T-cell (primary cell): ENCODE results near the gene DNAI1. TPM values are rescaled to one million over a fixed set of nuclear protein-coding genes. Genes with fewer than 3 reads are reported as not detected.

Experiments used
- ATAC-seq, 4 experiments: fragments of 200-7000 bp in 3 of 4; fragments of 150-1000 bp in 1 of 4; cut with Tn5 transposase; replicated peaks in 1 of 4; 1 replicate in 3 of 4; 2 replicates in 1 of 4; pipeline ENCODE4 v1.10.0; 2021; ENCODE audit warnings: moderate library complexity in 3 of 4, mild to moderate bottlenecking in 2 of 4, moderate number of reproducible peaks in 1 of 4
- CTCF ChIA-PET, 2 donors: fragments of 300-600 bp; sonication (Branson Sonifier 250); formaldehyde crosslinking; loops; one replicate each; lab custom pipeline; 2022; ENCODE audit warnings: antibody characterized with exemption in 2 of 2; lab: Charles Lee
- POLR2A ChIA-PET, 2 donors: fragments of 300-600 bp; sonication (Branson Sonifier 250); formaldehyde crosslinking; loops; one replicate each; lab custom pipeline; 2022; ENCODE audit warnings: antibody characterized with exemption in 2 of 2; lab: Charles Lee
- DNase-seq, 35 experiments: peaks; one replicate each; pipeline versions ENCODE4 v3.0.0 to v3.0.0-alpha.2; 2013 to 2023
- H3K27ac ChIP-seq: one replicate; pipeline ENCODE4 v1.5.1; 2013; ENCODE audit warnings: low read length
- H3K27me3 ChIP-seq, 2 experiments: replicated peaks in 1 of 2; 1 replicate in 1 of 2; 2 replicates in 1 of 2; pipeline versions ENCODE4 v1.6.1 to v1.7.0; 2013; ENCODE audit warnings: low read length in 1 of 2, mixed read lengths in 1 of 2; ENCODE audit not compliant: control insufficient read depth in 2 of 2, insufficient read depth in 2 of 2; ENCODE audit errors: extremely low read depth in 1 of 2
- H3K36me3 ChIP-seq, 2 donors: 1 replicate in 1 of 2; 2 replicates in 1 of 2; pipeline versions ENCODE4 v1.6.1 to v1.7.0; 2013; ENCODE audit warnings: low read length in 1 of 2; ENCODE audit not compliant: control insufficient read depth in 2 of 2, insufficient read depth in 1 of 2; ENCODE audit errors: extremely low read depth in 1 of 2
- H3K4me1 ChIP-seq, 2 experiments: 1 replicate in 1 of 2; 2 replicates in 1 of 2; pipeline versions ENCODE4 v1.6.1 to v1.7.0; 2013; ENCODE audit warnings: low read length in 2 of 2, mixed read lengths in 1 of 2; ENCODE audit not compliant: insufficient read depth in 2 of 2, control insufficient read depth in 1 of 2; ENCODE audit errors: extremely low read depth in 1 of 2
- H3K4me3 ChIP-seq, 2 donors: 1 replicate in 1 of 2; 2 replicates in 1 of 2; pipeline versions ENCODE4 v1.5.1 to v1.7.0; 2013; ENCODE audit warnings: mild to moderate bottlenecking in 2 of 2, low read length in 1 of 2, moderate library complexity in 1 of 2; ENCODE audit not compliant: control insufficient read depth in 1 of 2; ENCODE audit errors: extremely low read depth in 1 of 2
- H3K9me3 ChIP-seq: 2 replicates; pipeline ENCODE4 v1.7.0; 2013
- H3K27ac Mint-ChIP-seq, 2 donors: one replicate each; pipeline ENCODE4 v1.8.0; 2020 to 2021; ENCODE audit warnings: mild to moderate bottlenecking in 2 of 2, mixed read lengths in 2 of 2
- H3K27me3 Mint-ChIP-seq, 2 donors: one replicate each; pipeline ENCODE4 v1.8.0; 2021 to 2022; ENCODE audit warnings: mixed read lengths in 2 of 2
- H3K36me3 Mint-ChIP-seq: one replicate; pipeline ENCODE4 v1.8.0; 2021; ENCODE audit warnings: mixed read lengths
- H3K4me1 Mint-ChIP-seq, 3 donors: one replicate each; pipeline ENCODE4 v1.8.0; 2020 to 2022; ENCODE audit warnings: mixed read lengths in 3 of 3, mild to moderate bottlenecking in 1 of 3
- H3K4me3 Mint-ChIP-seq, 3 donors: one replicate each; pipeline ENCODE4 v1.8.0; 2020 to 2022; ENCODE audit warnings: mild to moderate bottlenecking in 3 of 3, mixed read lengths in 3 of 3, moderate library complexity in 3 of 3
- H3K9me3 Mint-ChIP-seq, 3 donors: one replicate each; pipeline ENCODE4 v1.8.0; 2020 to 2022; ENCODE audit warnings: mixed read lengths in 3 of 3
- WGBS: methylation state at CpG from one replicate; pipeline ENCODE4 v1.1.5; 2013; ENCODE audit warnings: missing lambda C conversion rate; ENCODE audit not compliant: insufficient coverage; 5-methylcytosine and 5-hydroxymethylcytosine counted together
- total RNA-seq, 35 experiments: library from RNA in 6 of 35; stranded (reverse) in 6 of 35; fragments of 120-200 nt in 1 of 35; gene quantifications; one replicate each; pipeline versions ENCODE4 v1.2.1 to v1.2.4 and lab custom pipeline; 2013 to 2026

The DNAI1 gene
- total RNA-seq, 5 donors from 2014 or later (not counting 1 experiment from before 2014, with no cell fraction given): not detected

DNA sequence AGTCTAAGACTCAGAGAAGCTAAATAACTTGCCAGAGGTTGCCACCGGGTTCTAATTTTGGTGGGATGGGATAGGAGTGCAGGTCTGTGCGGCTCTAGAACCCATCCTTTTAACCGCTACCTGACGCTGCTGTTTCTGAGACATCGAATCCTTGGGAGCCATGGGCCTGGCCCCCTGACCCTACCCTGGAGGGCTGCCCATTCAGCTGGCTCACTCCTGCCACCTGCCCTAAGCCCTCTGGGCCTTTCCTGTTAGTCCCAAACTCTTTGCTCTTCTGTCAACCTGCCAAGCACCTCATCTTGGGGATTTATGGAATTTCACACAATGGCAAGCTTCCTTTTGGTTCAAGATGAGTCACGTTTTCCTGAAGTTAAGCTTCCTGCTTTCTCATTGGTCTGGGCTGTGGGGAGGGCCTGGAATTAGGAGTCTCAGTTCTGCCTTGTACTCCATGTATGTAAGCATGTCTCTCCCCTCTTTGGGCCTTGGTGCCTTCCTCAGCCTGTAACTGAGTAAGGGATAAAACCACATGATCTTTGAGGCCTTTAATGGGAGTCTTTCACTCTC is 37.6 kb downstream of the DNAI1 start:
- ATAC-seq: no peak
- Mint-ChIP-seq H3K27me3 (peaks cover 20 to 21% of the 10 kb centered on the region in 2 donors), H3K27ac (no peak overlapping the region), H3K4me3 (no peak overlapping the region), H3K9me3 (no peaks in the 10 kb centered on the region), H3K36me3 (no peaks in the 10 kb centered on the region), H3K4me1 (no peaks in the 10 kb centered on the region)
- no peak for DNase-seq
- 94% methylated on average over 3 of the region's 6 CpGs for WGBS
- no peak overlapping the region for H3K27ac ChIP-seq
- ChIA-PET POLR2A (no interaction called here), CTCF (interaction anchor here (0.6 to 1.4 kb wide), 4 partner anchors 58 to 767 kb away, joined by 3 read pairs; no protein-coding TSS in a partner anchor)
- H3K27me3 ChIP-seq: peaks cover 2 to 11% of the 10 kb centered on the region in 2 experiments
- no peaks in the 10 kb centered on the region for H3K9me3 ChIP-seq
- no peak overlapping the region for H3K4me3 ChIP-seq
- H3K36me3 ChIP-seq: no peaks in the 10 kb centered on the region
- peaks cover 0 to 2% of the 10 kb centered on the region in 2 experiments for H3K4me1 ChIP-seq

DNA sequence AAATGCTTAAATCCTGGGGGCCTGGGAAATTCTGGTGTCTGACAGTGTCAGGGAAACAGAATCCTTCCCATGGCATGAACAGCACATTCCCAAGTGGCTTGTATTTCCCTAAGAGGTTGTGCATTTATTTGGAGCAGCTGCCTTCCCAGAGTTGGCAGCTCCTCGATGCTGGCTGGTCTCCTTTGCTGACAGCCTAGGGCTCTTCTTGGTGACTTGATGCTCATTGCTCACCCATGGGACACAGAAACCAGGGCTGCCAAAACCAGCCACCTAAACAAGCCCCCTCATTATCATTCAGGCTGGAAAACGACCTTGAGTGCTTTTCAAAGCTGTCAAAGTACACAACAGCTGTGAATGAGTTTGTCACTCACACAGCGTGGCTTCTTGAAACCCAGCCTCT is 39.9 kb downstream of the DNAI1 start:
- ChIA-PET CTCF (interaction anchor here in 1 of 2 donors (1.2 kb wide), 1 partner anchor 60 kb away, joined by 4 read pairs; no protein-coding TSS in a partner anchor), POLR2A (no interaction called here)
- H3K36me3 Mint-ChIP-seq: no peaks in the 10 kb centered on the region
- no peaks in the 10 kb centered on the region for H3K9me3 Mint-ChIP-seq
- H3K27ac Mint-ChIP-seq: no peak overlapping the region
- H3K4me3 Mint-ChIP-seq: no peak overlapping the region
- H3K9me3 ChIP-seq: no peaks in the 10 kb centered on the region
- H3K4me3 ChIP-seq: no peak overlapping the region
- H3K27ac ChIP-seq: no peak overlapping the region
- DNase-seq: no peak
- H3K36me3 ChIP-seq: no peaks in the 10 kb centered on the region
- peaks cover 0 to 8% of the 10 kb centered on the region in 2 experiments for H3K27me3 ChIP-seq
- H3K27me3 Mint-ChIP-seq: peaks cover 4 to 14% of the 10 kb centered on the region in 2 donors
- peaks cover 0 to 2% of the 10 kb centered on the region in 2 experiments for H3K4me1 ChIP-seq
- H3K4me1 Mint-ChIP-seq: no peaks in the 10 kb centered on the region
- no peak for ATAC-seq
- 25% methylated on average over 2 of the region's 3 CpGs for WGBS

DNA sequence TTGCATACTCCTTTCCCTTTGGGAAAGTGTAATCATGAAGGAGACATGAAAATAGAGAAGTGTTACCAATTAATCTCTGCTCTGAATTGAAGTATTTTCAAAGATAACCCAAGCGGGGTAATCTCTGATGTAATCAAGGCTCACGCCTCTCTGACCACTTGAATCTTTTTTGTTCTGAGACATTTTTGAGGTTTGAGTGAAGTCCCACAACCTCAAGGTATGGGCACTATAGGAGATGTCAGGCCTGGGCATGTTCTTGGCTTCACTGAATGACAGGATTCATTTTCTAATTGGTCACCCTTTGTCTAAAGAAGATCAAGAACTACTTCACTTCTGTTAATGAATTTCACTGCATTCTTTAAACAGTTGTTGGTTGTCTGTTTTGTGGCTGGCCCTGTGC is 40.5 kb downstream of the DNAI1 start:
- Histone ChIP-seq H3K4me3 (no peak overlapping the region), H3K36me3 (no peaks in the 10 kb centered on the region), H3K4me1 (peaks cover 0 to 2% of the 10 kb centered on the region in 2 experiments), H3K9me3 (no peaks in the 10 kb centered on the region), H3K27me3 (peaks cover 0 to 8% of the 10 kb centered on the region in 2 experiments), H3K27ac (no peak overlapping the region)
- no peak for ATAC-seq
- H3K27ac Mint-ChIP-seq: no peak overlapping the region
- no peaks in the 10 kb centered on the region for H3K9me3 Mint-ChIP-seq
- H3K36me3 Mint-ChIP-seq: no peaks in the 10 kb centered on the region
- H3K4me3 Mint-ChIP-seq: no peak overlapping the region
- ChIA-PET POLR2A (no interaction called here), CTCF (interaction anchor here in 1 of 2 donors (1.2 kb wide), 1 partner anchor 61 kb away, joined by 4 read pairs; no protein-coding TSS in a partner anchor)
- H3K4me1 Mint-ChIP-seq: no peaks in the 10 kb centered on the region
- peaks cover 0 to 12% of the 10 kb centered on the region in 2 donors for H3K27me3 Mint-ChIP-seq
- WGBS: no CpG with 5 or more reads among the region's 2 CpGs
- DNase-seq: no peak

DNA sequence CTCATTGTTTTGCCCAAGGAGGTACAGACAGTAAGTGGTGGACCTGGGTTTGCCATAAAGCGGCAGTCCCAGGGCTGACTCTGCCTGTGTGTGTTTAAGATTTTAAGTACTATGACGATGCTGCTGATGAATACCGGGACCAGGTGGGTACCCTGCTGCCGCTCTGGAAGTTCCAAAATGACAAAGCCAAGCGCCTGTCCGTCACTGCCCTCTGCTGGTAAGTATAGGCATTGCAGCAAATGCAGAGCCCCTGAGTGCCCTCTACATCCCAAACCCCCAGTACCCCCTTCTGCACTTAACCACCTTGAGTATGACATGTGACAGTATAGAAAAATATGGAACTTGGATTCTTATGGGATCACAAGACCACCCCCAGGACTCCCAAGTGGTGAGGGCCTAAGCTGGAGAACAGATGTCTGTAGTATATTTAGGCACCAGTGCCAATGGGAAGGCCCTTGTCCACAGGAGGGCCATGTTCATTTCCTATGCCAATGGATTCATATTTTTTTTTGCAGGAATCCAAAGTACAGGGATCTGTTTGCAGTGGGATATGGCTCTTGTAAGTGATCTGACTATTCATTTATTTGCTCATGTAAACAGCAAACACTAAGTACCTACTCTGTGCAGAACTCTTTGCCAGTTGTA is 42.1 kb downstream of the DNAI1 start:
- H3K27me3 Mint-ChIP-seq: peaks cover 0 to 12% of the 10 kb centered on the region in 2 donors
- ChIA-PET CTCF (interaction anchor here (0.6 to 2.5 kb wide), 10 partner anchors 9 to 169 kb away, joined by 3 to 11 read pairs (median 4); no protein-coding TSS in a partner anchor), POLR2A (no interaction called here)
- Histone ChIP-seq H3K4me3 (no peak overlapping the region), H3K4me1 (peaks cover 0 to 2% of the 10 kb centered on the region in 2 experiments), H3K27me3 (peaks cover 0 to 5% of the 10 kb centered on the region in 2 experiments), H3K36me3 (no peaks in the 10 kb centered on the region), H3K27ac (no peak overlapping the region), H3K9me3 (no peaks in the 10 kb centered on the region)
- no peaks in the 10 kb centered on the region for H3K36me3 Mint-ChIP-seq
- WGBS: 0% methylated on average over 1 of the region's 6 CpGs
- DNase-seq (peak; percentile 24 to 80 (median 59)), ATAC-seq (peak; percentile 69 to 81 (median 75))
- no peak overlapping the region for H3K4me3 Mint-ChIP-seq
- H3K27ac Mint-ChIP-seq: no peak overlapping the region
- H3K9me3 Mint-ChIP-seq: no peaks in the 10 kb centered on the region
- H3K4me1 Mint-ChIP-seq: no peaks in the 10 kb centered on the region

DNA sequence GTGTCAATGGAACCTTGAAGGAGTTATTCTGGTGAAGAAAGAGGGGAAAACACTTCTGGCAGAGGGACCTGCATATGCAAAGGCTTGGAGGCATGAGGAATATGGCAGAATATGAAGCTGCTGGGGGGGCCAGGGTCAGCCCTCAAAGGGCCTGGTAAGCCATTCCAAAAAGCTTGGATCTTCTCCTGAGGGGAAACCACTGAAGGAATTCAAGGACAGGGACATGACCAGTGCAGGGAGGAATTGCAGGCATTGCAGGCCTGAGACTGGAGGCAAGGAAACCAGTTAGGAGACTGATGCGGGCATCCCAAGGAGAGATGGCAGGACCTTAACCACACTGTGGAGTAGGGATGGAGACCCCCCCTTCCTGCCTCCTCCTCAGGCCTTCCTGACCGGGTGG is 42.8 kb downstream of the DNAI1 start:
- Mint-ChIP-seq H3K36me3 (no peaks in the 10 kb centered on the region), H3K9me3 (no peaks in the 10 kb centered on the region), H3K27me3 (peaks cover 0 to 12% of the 10 kb centered on the region in 2 donors), H3K4me3 (no peak overlapping the region), H3K4me1 (no peaks in the 10 kb centered on the region), H3K27ac (no peak overlapping the region)
- no peak for ATAC-seq
- DNase-seq: no peak
- ChIA-PET POLR2A (no interaction called here), CTCF (interaction anchor here (0.5 to 2.5 kb wide), 11 partner anchors 9 to 169 kb away, joined by 3 to 11 read pairs (median 4); no protein-coding TSS in a partner anchor)
- Histone ChIP-seq H3K27ac (no peak overlapping the region), H3K4me3 (no peak overlapping the region), H3K4me1 (peaks cover 0 to 2% of the 10 kb centered on the region in 2 experiments), H3K9me3 (no peaks in the 10 kb centered on the region), H3K27me3 (peaks cover 0 to 6% of the 10 kb centered on the region in 2 experiments), H3K36me3 (no peaks in the 10 kb centered on the region)
- WGBS: no CpG with 5 or more reads among the region's 2 CpGs

DNA sequence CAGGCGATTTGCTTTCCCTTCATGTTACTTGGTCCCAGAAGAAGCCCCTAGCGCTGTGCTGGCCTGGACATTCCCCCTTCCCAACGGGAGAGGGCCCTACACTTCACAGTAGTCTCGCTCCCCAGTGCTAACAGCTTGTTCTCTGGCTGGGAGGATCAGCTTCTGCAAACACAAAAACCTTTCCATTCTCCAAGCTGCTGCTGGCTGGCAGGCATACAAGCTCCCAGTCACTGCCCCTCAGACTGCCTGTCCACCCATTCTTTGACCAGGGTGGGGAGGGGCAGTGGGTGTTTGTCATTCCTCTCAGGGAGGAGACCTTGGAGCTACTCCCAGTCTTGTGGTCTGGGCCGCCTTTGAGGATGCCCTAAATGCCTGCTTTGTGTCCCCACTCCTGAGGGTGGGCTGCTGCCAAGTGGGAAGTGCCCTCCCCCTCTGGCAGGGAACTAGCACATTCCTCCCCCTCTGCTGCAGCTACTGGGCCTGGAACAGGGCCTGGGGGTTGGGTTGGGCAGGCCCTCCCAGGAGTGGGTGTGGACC is 43.4 kb downstream of the DNAI1 start:
- POLR2A ChIA-PET: no interaction called here
- 52% methylated on average over 3 of the region's 5 CpGs for WGBS
- no peaks in the 10 kb centered on the region for H3K36me3 ChIP-seq
- ATAC-seq (no peak), DNase-seq (no peak)
- no peaks in the 10 kb centered on the region for H3K36me3 Mint-ChIP-seq
- CTCF ChIA-PET: interaction anchor here (0.5 to 2.5 kb wide), 6 partner anchors 62 to 155 kb away, joined by 3 to 9 read pairs (median 4); no protein-coding TSS in a partner anchor
- H3K9me3 ChIP-seq: no peaks in the 10 kb centered on the region
- H3K27me3 Mint-ChIP-seq: peaks cover 0 to 12% of the 10 kb centered on the region in 2 donors
- peaks cover 0 to 2% of the 10 kb centered on the region in 2 experiments for H3K4me1 ChIP-seq
- H3K4me1 Mint-ChIP-seq: no peaks in the 10 kb centered on the region
- H3K27ac Mint-ChIP-seq: no peak overlapping the region
- H3K27ac ChIP-seq: no peak overlapping the region
- no peak overlapping the region for H3K4me3 Mint-ChIP-seq
- no peaks in the 10 kb centered on the region for H3K9me3 Mint-ChIP-seq
- H3K4me3 ChIP-seq: no peak overlapping the region
- H3K27me3 ChIP-seq: peaks cover 0 to 9% of the 10 kb centered on the region in 2 experiments
